ENCODE measurements around the gene CRPPA.

The CRPPA gene

DNA sequence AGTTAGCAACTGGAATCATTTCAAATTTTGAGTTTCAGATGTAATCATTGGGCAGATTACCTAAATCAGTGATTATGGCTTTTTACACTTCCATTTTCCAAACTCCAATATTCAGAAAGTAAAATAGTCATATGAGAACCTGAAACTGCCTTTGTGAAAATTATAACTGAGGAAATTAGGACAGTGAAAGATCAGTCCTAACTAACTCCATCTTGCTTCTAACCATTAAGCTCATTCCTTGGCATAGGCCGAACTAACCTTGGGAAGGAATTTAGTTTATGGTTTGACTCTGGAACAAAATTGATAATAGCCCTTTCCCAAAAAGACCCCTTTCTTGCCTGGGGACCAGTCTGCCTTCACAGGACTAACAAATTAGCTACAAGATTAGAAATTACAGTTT, 2.2 kb downstream of the CRPPA start:
- TF ChIP-seq, protein P1, sequence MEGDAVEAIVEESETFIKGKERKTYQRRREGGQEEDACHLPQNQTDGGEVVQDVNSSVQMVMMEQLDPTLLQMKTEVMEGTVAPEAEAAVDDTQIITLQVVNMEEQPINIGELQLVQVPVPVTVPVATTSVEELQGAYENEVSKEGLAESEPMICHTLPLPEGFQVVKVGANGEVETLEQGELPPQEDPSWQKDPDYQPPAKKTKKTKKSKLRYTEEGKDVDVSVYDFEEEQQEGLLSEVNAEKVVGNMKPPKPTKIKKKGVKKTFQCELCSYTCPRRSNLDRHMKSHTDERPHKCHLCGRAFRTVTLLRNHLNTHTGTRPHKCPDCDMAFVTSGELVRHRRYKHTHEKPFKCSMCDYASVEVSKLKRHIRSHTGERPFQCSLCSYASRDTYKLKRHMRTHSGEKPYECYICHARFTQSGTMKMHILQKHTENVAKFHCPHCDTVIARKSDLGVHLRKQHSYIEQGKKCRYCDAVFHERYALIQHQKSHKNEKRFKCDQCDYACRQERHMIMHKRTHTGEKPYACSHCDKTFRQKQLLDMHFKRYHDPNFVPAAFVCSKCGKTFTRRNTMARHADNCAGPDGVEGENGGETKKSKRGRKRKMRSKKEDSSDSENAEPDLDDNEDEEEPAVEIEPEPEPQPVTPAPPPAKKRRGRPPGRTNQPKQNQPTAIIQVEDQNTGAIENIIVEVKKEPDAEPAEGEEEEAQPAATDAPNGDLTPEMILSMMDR (IDR thresholded peaks at IDR 0.05; ENCODE audit: borderline replicate concordance, control extremely low read depth, extremely low read depth, insufficient read depth, missing control alignments) = no peak
- in situ Hi-C loops (cut with MboI; ENCODE audit: low sequenced_read_pairs, unreplicated experiment) = no loop called here
- no peak for DNase-seq (ENCODE audit: low spot score)

DNA sequence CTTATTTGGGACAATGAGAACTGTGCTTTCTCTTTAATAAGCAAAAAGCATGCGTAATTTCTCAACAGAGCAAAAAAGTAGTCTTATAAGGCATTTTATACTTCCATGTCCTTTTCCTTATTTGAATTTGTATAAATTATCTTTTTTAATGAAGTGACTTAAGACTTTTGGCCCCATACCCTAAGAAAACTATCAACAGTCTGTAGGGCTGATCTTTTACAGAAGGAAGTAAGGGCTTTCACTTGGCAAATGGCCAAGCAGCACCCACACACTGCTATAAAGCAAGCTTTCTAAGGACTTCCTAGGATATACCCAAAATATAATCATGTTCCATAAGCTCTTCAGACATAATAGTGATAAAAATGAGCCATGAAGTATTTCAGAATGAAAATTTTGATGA, 3.4 kb downstream of the CRPPA start:
- TF ChIP-seq, protein P1 (IDR thresholded peaks at IDR 0.05; ENCODE audit: borderline replicate concordance, control extremely low read depth, extremely low read depth, insufficient read depth, missing control alignments) = no peak
- in situ Hi-C loops (cut with MboI; ENCODE audit: low sequenced_read_pairs, unreplicated experiment) = no loop called here
- no peak for DNase-seq (ENCODE audit: low spot score)

GRCh38 chr7:16416289-16417282, 4.8 kb downstream of the CRPPA start:
- TF ChIP-seq, protein P1 (IDR thresholded peaks at IDR 0.05; ENCODE audit: borderline replicate concordance, control extremely low read depth, extremely low read depth, insufficient read depth, missing control alignments) = no peak
- in situ Hi-C loops (cut with MboI; ENCODE audit: low sequenced_read_pairs, unreplicated experiment) = no loop called here
- DNase-seq (ENCODE audit: low spot score) = no peak

DNA sequence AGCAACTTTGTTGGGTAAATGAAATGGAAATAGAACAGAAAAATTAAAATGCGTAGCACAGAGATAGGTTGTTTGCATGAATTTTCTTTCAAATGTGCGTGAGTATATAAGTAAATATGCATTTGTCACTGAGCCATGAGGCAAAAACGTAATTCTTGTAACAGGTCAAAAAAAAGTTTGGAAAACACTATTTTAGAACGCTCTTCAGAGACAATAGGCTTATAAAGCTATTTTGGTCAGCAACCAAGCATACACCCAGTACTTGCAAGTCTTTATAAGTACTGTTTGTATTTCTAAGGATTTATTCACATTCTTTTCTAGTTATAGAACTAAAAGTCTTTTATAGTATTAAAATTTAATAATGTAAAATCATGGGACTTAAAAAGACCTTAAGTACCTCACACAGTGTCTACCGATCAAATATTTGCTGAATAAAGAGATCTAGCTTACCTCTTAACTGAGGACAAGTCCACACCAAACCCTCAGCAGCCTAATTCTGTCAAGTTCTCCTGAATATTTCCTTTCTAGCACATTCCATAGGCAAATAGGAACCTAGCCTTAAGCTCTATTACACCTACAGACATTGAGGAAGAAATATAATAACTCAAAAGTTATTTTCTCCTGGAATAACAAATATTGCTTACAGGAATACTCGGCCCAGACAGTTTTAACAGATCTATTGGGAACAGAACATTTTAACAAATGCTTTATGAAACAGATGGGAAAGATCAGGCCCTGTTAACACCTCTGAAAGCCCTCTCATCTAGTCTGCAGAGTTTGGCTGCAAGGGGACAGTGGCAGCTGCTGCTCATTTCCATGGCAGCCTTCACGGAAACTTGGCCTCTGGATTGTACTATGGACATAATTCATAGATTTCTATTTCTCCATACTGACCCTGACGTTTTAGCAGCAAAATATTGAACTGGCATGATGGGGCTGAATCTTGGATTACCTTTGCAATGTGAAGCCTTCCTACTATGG, 8.8 kb downstream of the CRPPA start:
- no peak for DNase-seq (ENCODE audit: low spot score)
- in situ Hi-C loops (cut with MboI; ENCODE audit: low sequenced_read_pairs, unreplicated experiment) = no loop called here
- TF ChIP-seq, protein P1 (IDR thresholded peaks at IDR 0.05; ENCODE audit: borderline replicate concordance, control extremely low read depth, extremely low read depth, insufficient read depth, missing control alignments) = no peak

- TF ChIP-seq, protein P1 (IDR thresholded peaks at IDR 0.05; ENCODE audit: borderline replicate concordance, control extremely low read depth, extremely low read depth, insufficient read depth, missing control alignments) = no peak
- DNase-seq (ENCODE audit: low spot score) = no peak
- in situ Hi-C loops (cut with MboI; ENCODE audit: low sequenced_read_pairs, unreplicated experiment) = no loop called here
These were observed 9.9 kb downstream of the CRPPA start for GRCh38 chr7:16411391-16411790.

- in situ Hi-C loops (cut with MboI; ENCODE audit: low sequenced_read_pairs, unreplicated experiment) = no loop called here
- DNase-seq (ENCODE audit: low spot score) = no peak
- TF ChIP-seq, protein P1 (IDR thresholded peaks at IDR 0.05; ENCODE audit: borderline replicate concordance, control extremely low read depth, extremely low read depth, insufficient read depth, missing control alignments) = no peak
These were observed 11.6 kb downstream of the CRPPA start for GRCh38 chr7:16409777-16410176.
